Hematopoietic multipotent progenitor cell treated with erythropoietin and hydrocortisone succinate and interleukin-3 and kit ligand, for 8 days (in vitro differentiated cells): ENCODE data around the gene PGGHG.
"Not testable (repeated sequence)": the region's sequence is repeated elsewhere in the genome, so short reads cannot be mapped to it uniquely, and the experiment has no call there.

ENCODE experiments used
- DNase-seq: peaks from one replicate; pipeline ENCODE4 v3.0.0-alpha.2; 2015

Gene PGGHG

GRCh38 chr11:299081-299891, 10.4 kb downstream of the PGGHG start, which contains the start of gene IFITM5:
Gene IFITM5 (minus strand): TSS chr11:299526. CDS start chr11:299490, 36 bp downstream.
- DNase-seq = no peak

- DNase-seq = no peak
Measured at GRCh38 chr11:299951-300735, 11.2 kb downstream of the PGGHG start.

GRCh38 chr11:303363-303762, 14.4 kb downstream of the PGGHG start:
- DNase-seq = no peak

GRCh38 chr11:304061-304506, 15.2 kb downstream of the PGGHG start:
- DNase-seq = no peak

- peak; percentile 79 for DNase-seq
Measured at GRCh38 chr11:304915-305843, 16.3 kb downstream of the PGGHG start.

- no peak for DNase-seq
Measured at GRCh38 chr11:305844-306211, 16.9 kb downstream of the PGGHG start.

- no peak for DNase-seq
Measured at GRCh38 chr11:306645-307371, 17.9 kb downstream of the PGGHG start.

GRCh38 chr11:307766-308708, 19.1 kb downstream of the PGGHG start, which contains the start of gene IFITM2:
Gene IFITM2 (plus strand): TSS chr11:307816. CDS start chr11:308193, 377 bp downstream.
- DNase-seq = peak; percentile 52

- not testable (repeated sequence) for DNase-seq
Measured at GRCh38 chr11:308740-309665, 20.1 kb downstream of the PGGHG start.

GRCh38 chr11:309979-310572, 21.1 kb downstream of the PGGHG start:
- not testable (repeated sequence) for DNase-seq

GRCh38 chr11:311013-311748, 22.3 kb downstream of the PGGHG start:
- not testable (repeated sequence) for DNase-seq

GRCh38 chr11:312092-312816, 23.3 kb downstream of the PGGHG start:
- DNase-seq = no peak

- DNase-seq = no peak
Measured at GRCh38 chr11:313304-313786, 24.4 kb downstream of the PGGHG start.

GRCh38 chr11:313787-314553, 25.0 kb downstream of the PGGHG start, which contains the start of gene IFITM1:
Gene IFITM1 (plus strand): TSS chr11:314040. CDS start chr11:314171, 131 bp downstream.
- DNase-seq = peak; percentile 53

GRCh38 chr11:314554-314875, 25.6 kb downstream of the PGGHG start:
- not testable (repeated sequence) for DNase-seq

GRCh38 chr11:315051-315481, 26.1 kb downstream of the PGGHG start:
- no peak for DNase-seq

- no peak for DNase-seq
Measured at GRCh38 chr11:315516-315994, 26.6 kb downstream of the PGGHG start.
